ENCODE data around the gene SMOC1. TPM values are rescaled to one million over a fixed set of nuclear protein-coding genes. Genes with fewer than 3 reads are reported as not detected.

Gene SMOC1
- total RNA-seq, 2 donors from 2014 or later: not detected

DNA sequence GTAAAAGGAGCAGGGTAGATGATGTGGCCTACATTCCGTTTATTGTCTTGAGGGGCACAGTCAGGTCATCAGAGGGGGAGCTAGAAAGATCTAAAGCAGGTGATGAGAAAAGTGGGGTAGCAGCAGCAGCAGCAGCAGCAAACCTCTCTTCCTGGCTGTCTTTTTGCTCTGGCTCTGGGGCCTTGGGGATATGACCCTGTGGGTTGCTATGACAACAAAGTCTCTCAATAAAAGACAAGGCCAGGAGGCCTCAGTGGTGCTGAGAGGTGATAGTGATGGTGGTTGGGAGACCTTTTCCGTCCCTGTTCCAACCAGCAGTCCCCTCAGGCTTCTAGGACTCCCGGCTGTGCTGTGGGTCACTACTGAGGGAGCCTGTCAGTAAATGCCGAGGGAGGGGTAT lies 170.9 kb downstream of the SMOC1 start:
- Histone ChIP-seq H3K27me3 (ENCODE audit: control insufficient read depth, insufficient read depth, low read length, poor library complexity, severe bottlenecking) (peaks cover 6% of the 10 kb centered on the region), H3K9me3 (ENCODE audit: control insufficient read depth, low read length) (no peaks in the 10 kb centered on the region), H3K4me1 (ENCODE audit: control insufficient read depth, insufficient read depth, low read length) (no peaks in the 10 kb centered on the region), H3K36me3 (ENCODE audit: control insufficient read depth, insufficient read depth, low read length) (no peaks in the 10 kb centered on the region), H3K9ac (ENCODE audit: extremely low read depth, low read length, poor library complexity, severe bottlenecking) (no peak overlapping the region), H3K4me3 (ENCODE audit: low read length) (no peak overlapping the region), H3K27ac (ENCODE audit: low read depth, low read length) (no peak overlapping the region)
- no peak overlapping the region for H3K27ac Mint-ChIP-seq
- no peak for DNase-seq
- no peaks in the 10 kb centered on the region for H3K9me3 Mint-ChIP-seq
- H3K27me3 Mint-ChIP-seq (ENCODE audit: insufficient read depth): peaks cover 5% of the 10 kb centered on the region
- TF ChIP-seq, protein P1, sequence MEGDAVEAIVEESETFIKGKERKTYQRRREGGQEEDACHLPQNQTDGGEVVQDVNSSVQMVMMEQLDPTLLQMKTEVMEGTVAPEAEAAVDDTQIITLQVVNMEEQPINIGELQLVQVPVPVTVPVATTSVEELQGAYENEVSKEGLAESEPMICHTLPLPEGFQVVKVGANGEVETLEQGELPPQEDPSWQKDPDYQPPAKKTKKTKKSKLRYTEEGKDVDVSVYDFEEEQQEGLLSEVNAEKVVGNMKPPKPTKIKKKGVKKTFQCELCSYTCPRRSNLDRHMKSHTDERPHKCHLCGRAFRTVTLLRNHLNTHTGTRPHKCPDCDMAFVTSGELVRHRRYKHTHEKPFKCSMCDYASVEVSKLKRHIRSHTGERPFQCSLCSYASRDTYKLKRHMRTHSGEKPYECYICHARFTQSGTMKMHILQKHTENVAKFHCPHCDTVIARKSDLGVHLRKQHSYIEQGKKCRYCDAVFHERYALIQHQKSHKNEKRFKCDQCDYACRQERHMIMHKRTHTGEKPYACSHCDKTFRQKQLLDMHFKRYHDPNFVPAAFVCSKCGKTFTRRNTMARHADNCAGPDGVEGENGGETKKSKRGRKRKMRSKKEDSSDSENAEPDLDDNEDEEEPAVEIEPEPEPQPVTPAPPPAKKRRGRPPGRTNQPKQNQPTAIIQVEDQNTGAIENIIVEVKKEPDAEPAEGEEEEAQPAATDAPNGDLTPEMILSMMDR (conservative IDR thresholded peaks at IDR 0.05): no peak
- H3K4me3 Mint-ChIP-seq: no peak overlapping the region
- H3K4me1 Mint-ChIP-seq: peaks cover 17% of the 10 kb centered on the region
- no peaks in the 10 kb centered on the region for H3K36me3 Mint-ChIP-seq (ENCODE audit: low read depth)
- WGBS, 2 experiments (ENCODE audit: insufficient coverage in 1 of 2, insufficient read length in 1 of 2): 88% methylated on average over 4 of the region's 4 CpGs; no CpG with 5 or more reads in 1 of the 2 experiments

DNA sequence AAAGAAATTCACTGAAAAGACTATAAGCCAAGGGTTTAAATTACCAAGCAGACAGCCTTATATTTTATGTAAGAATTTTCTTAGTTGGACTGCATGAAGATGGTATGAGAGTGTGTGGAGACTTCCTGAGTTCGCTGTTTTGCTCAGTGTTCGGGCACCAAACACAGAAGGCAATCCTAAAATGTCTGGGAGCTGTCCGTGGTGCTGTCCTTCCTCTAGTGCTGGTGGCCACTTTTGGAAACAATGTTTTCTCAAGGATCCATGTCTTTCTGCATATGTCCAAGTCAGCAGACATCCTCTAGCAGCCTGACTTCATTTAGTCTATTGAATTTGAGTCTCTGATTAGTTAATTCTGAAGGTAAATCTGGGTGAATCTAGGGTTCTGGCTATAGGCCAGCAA lies 173.8 kb downstream of the SMOC1 start:
- Mint-ChIP-seq H3K4me3 (no peak overlapping the region), H3K9me3 (no peaks in the 10 kb centered on the region), H3K27ac (no peak overlapping the region), H3K27me3 (ENCODE audit: insufficient read depth) (peaks cover 5% of the 10 kb centered on the region), H3K4me1 (peaks cover 13% of the 10 kb centered on the region), H3K36me3 (ENCODE audit: low read depth) (no peaks in the 10 kb centered on the region)
- Histone ChIP-seq H3K27ac (ENCODE audit: low read depth, low read length) (no peak overlapping the region), H3K27me3 (ENCODE audit: control insufficient read depth, insufficient read depth, low read length, poor library complexity, severe bottlenecking) (peaks cover 22% of the 10 kb centered on the region), H3K4me3 (ENCODE audit: low read length) (no peak overlapping the region), H3K4me1 (ENCODE audit: control insufficient read depth, insufficient read depth, low read length) (no peaks in the 10 kb centered on the region), H3K9me3 (ENCODE audit: control insufficient read depth, low read length) (no peaks in the 10 kb centered on the region), H3K9ac (ENCODE audit: extremely low read depth, low read length, poor library complexity, severe bottlenecking) (no peak overlapping the region), H3K36me3 (ENCODE audit: control insufficient read depth, insufficient read depth, low read length) (no peaks in the 10 kb centered on the region)
- peak; percentile 81 for DNase-seq
- WGBS, 2 experiments (ENCODE audit: insufficient coverage in 1 of 2, insufficient read length in 1 of 2): 42 to 48% methylated on average over 2 to 3 of the region's 3 CpGs
- TF ChIP-seq, protein P1 (conservative IDR thresholded peaks at IDR 0.05): no peak

DNA sequence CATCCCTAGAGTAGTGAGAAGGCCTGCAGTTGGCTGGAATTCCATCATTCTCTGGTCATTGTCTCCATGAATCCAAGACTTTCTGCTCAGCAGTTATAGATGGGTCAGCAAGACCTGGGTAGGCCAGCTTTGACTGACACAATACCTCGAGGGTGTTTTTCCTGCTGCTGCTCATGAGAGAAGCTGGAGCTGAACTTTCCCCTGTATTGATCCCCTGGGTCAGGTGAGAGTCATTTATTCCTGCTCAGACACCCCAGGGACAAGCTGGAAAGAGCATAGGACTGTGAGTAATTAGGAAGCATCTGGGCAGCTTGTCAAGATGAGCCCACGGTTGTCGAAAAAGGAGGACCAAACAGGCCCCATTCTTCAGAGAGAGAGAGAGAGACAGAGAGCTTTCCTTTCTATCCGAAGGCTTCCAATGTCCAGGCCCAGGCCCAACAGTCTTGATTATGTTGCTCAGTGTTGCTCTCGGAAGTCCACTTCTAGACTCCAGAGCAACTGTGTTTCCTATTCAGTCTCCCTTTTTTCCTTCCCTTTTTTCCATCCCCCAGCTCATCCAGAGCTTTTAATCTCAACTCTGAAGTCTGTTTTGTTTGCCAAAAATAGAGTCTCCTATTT lies 178.4 kb downstream of the SMOC1 start:
- Histone ChIP-seq H3K9ac (ENCODE audit: extremely low read depth, low read length, poor library complexity, severe bottlenecking) (no peak overlapping the region), H3K27me3 (ENCODE audit: control insufficient read depth, insufficient read depth, low read length, poor library complexity, severe bottlenecking) (peaks cover 22% of the 10 kb centered on the region), H3K27ac (ENCODE audit: low read depth, low read length) (no peak overlapping the region), H3K4me1 (ENCODE audit: control insufficient read depth, insufficient read depth, low read length) (no peaks in the 10 kb centered on the region), H3K9me3 (ENCODE audit: control insufficient read depth, low read length) (no peaks in the 10 kb centered on the region), H3K4me3 (ENCODE audit: low read length) (no peak overlapping the region), H3K36me3 (ENCODE audit: control insufficient read depth, insufficient read depth, low read length) (no peaks in the 10 kb centered on the region)
- H3K9me3 Mint-ChIP-seq: no peaks in the 10 kb centered on the region
- WGBS, 2 experiments (ENCODE audit: insufficient coverage in 1 of 2, insufficient read length in 1 of 2): 89 to 94% methylated on average over 3 to 5 of the region's 5 CpGs
- no peak overlapping the region for H3K4me3 Mint-ChIP-seq
- no peak for DNase-seq
- H3K27ac Mint-ChIP-seq: no peak overlapping the region
- TF ChIP-seq, protein P1 (conservative IDR thresholded peaks at IDR 0.05): no peak
- H3K27me3 Mint-ChIP-seq (ENCODE audit: insufficient read depth): no peaks in the 10 kb centered on the region
- H3K36me3 Mint-ChIP-seq (ENCODE audit: low read depth): no peaks in the 10 kb centered on the region
- peaks cover 2% of the 10 kb centered on the region for H3K4me1 Mint-ChIP-seq

Data from endodermal cell (in vitro differentiated cells).